GM04503 (cell line): ENCODE results near the gene RUNX2.

Source experiments
- DNase-seq: peaks from one replicate; pipeline ENCODE4 v3.0.0-alpha.2; 2012; ENCODE audit warnings: low read depth

RUNX2 gene

DNA sequence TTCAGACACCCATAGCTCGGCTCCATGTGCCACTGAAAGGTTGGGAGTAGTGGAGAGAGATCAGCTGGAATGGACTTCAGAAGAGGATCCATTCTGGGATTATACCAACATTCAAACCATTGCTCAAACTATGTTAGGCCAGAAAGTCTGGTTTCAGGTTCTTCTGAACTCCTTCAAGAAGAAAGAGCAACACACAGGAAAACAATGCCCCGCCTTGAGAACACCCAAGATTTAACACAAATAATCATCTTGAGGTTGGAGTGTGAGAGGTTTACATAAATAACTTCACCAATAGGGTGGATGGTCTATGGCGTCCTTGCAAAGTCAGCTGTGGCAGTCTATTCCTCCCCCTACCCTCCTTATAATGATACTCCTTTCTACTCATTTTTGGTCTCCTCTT, 261.2 kb downstream of the RUNX2 start:
- no peak for DNase-seq

GRCh38 chr6:45590226-45590625, 262.1 kb downstream of the RUNX2 start:
- peak; percentile 44 for DNase-seq

- DNase-seq, result no peak
Observed at GRCh38 chr6:45590696-45591184, 262.6 kb downstream of the RUNX2 start.

- no peak for DNase-seq
Observed at GRCh38 chr6:45591306-45591705, 263.2 kb downstream of the RUNX2 start.

DNA sequence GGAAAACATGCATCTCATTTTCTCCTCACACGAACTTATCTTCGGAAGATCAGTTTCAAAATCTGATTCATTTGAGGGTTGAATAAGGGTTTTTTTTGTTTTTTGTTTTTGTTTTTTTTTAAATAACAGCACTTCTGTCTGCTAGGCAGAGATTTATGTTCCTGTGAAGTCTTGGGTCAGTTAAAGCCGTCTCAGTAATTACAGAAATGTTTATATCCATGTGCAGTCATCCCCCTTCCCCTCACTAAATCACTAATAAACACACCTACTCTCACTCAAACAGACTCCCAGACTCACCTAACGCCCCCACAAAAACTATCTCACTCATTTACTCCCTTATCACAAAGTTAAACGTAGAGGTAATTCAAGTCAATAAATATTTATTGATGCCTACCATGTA, 263.8 kb downstream of the RUNX2 start:
- no peak for DNase-seq

- no peak for DNase-seq
Observed at GRCh38 chr6:45592991-45593390, 264.9 kb downstream of the RUNX2 start.

DNA sequence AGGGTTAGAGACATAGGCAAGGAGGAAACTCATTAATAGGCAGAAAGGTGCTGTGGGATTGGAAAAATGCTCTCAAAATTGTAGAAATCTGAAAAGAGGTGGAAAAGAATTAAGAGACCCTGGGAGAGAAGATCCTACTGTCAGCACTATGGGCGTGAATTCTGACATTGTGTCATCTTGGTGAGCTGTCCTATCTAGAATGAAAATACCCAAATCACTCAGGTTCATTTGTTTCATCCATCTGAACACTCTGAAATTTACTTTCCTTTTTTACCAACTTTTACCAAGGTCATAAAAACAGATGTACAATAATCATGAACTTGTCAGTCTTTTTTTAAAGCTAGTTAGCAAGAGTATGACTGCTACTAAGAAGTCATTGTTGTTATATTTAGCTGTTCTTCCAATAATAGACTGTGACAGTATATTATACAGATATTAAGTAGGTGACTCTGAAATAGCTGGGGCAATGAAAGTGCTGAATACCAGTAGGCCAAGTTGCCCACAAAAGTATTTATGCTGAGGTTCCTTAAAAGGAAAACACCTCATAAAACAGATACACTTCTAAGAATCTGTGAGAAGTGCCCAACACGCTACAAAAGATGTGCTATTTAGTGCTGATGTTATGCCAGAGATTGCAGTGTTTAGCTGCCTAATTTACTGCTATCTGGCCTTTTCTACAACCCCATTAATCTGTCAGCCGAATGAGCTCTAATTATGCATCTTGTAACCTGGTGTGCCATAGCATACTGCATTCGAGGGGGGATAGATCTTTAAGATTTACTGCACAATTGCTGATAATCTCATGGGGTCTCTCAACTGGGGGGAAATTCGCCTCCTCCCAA, 267.1 kb downstream of the RUNX2 start:
- no peak for DNase-seq

DNA sequence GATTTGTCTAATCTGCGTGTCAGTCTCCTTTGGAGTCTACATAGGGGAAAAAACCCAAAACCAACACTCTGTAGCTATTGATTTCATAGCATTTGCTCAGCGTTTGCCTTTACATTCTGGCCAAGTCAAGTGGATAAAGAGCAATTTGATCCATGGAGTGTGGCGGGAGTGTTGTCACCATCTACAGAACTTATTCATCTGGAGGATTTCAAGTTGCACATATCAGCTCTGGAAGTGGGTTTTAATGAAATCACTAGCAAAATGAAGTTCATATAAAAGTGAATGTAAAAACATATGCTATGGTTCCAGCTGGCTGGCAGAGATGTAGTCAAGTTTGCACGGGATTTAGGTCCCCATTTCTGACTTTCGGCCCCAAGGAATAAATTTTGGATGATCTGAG, 269.3 kb downstream of the RUNX2 start:
- DNase-seq, result no peak

GRCh38 chr6:45599053-45599452, 270.9 kb downstream of the RUNX2 start:
- DNase-seq, result no peak

DNA sequence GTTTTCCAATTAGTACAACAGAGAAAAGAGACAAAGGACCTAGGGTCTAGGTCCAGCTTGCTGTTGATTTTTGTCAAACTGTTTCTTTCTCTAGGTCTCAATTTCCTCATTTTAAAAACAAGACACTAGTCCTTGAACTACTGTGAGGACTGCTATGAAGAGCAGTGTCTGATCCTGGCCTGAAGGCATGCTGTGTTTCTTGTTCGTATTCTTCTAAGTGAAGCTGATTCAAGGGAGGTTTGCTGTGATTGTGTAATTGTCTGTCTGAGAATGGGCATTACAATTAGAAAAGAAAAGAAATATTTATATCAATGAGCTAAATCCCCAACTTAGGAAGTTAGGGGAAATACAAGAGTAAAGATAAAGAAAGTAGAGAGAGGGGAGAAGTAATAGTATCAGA, 277.8 kb downstream of the RUNX2 start:
- DNase-seq, result no peak

DNA sequence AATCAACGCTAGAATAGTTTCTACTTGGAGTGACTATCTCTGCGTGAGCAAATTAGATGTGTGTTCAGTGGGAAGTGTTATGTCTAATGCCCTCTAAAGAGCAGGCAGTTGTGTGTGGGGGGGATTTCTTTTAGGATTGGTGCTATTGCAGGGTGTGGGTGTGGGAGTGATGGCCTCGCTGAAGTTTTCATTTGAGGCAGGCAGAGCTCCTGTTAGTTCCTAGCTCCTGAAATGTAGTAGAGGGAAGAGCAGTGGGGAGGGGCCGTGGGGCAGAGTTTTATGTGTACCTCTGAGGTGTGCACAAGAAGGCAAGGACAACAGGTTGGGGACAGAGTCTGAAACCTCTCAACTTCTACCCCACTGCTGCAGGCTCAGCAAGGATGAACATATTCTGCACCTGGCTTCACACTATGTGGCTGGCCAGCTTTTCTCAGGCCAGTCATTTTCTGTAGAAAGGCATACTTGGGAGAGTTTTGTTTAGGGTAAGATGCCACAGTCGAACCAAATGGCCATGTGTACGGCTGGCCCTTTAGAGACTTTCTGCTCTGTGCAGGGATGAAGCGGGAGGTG, 278.8 kb downstream of the RUNX2 start:
- no peak for DNase-seq

DNA sequence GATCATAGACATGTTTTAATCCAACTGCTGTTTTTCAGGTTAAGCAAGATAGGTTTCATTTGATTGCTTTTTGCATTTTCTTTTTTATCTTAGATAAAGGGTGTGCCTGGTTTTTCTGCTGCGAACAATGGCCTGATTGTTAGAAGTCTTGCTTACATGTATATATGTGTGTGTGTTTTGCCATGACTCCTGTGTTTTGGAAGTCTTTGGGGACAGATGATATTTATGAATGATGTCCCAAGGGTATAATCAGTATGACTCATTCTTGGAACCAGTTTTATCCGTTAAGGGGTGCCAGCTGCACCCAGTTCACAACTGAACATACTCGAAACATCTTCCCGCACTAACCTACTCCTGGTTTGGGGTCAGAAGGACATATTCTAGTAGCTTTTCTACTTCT, 279.7 kb downstream of the RUNX2 start:
- DNase-seq, result no peak

DNA sequence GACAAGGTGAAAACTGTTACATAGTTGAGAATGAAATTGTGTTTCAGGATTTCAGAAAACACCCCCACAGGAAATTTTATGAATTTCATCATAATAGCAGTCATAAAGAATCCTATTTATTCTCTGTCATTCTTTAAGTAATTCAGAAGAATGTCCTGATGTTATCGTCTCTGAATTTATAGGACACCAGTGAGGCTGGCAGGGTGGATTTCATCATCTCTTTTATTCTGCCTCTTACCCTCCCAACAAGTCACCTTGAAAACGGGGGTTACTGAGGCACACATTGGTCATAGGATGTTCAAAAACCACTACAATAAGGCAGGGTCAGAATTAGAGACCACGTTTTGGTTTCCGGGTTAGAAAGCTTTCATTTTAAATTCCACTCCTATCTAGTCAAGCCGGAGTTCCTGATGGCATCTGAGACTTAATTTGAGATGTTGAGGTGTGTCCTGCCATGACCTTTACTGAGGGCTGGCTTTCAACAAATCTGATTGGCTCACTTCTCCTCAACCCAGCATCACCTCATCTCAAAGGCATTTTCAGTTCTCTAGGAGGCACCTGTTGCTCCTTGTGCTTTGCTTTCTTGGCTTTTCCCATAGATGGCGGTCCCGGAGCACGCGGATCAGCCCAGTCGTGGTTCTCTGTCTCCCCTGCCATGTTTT, 280.3 kb downstream of the RUNX2 start:
- no peak for DNase-seq

DNA sequence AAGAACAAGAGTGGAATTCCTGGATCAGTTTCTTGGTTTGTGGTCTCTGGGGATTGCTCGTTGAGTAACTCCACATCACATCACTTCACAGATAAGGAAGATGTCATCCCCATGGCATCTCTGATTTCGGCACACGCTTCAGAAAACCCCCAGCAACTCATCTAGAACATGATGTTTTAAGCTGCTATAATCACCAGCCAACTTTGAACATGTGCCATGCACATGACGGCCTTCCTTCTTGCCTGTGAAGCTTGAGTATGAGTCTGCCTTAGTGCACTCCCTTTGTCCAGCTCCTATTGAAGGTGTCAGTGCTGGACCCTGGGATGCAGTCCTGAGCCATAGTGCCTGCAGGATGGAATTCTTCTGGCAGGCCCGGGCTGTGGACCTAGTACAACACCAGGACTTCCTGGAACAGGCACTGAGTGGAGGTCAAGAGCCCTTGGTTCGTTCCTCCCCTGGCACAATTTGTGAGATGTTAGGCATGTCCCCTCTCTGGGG, 281.1 kb downstream of the RUNX2 start:
- DNase-seq, result peak; percentile 59

- no peak for DNase-seq
Observed at GRCh38 chr6:45610374-45610773, 282.2 kb downstream of the RUNX2 start.

GRCh38 chr6:45610832-45611231, 282.7 kb downstream of the RUNX2 start:
- DNase-seq, result no peak

GRCh38 chr6:45611491-45611890, 283.4 kb downstream of the RUNX2 start:
- no peak for DNase-seq

DNA sequence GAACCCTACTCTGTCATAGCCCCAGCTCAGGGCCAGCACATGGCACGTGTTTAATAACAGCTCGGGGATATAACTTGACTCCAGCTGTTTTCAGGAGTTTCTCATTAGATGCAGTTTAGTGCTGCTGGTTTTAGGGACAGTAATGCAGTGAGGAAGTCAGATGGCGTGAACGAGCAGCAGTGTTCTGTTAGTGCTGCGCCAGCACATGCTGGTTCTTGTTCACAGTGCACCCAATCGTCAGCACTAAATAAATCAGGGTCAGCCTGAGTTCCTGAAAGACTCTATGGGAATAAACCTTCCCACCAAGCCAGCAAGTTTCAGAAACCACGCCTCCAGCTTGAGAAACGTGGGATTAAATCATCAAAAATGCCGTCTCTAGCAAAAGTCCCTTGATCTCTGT, 285.5 kb downstream of the RUNX2 start:
- DNase-seq, result peak; percentile 70

- no peak for DNase-seq
Observed at GRCh38 chr6:45614488-45615285, 286.6 kb downstream of the RUNX2 start.

DNA sequence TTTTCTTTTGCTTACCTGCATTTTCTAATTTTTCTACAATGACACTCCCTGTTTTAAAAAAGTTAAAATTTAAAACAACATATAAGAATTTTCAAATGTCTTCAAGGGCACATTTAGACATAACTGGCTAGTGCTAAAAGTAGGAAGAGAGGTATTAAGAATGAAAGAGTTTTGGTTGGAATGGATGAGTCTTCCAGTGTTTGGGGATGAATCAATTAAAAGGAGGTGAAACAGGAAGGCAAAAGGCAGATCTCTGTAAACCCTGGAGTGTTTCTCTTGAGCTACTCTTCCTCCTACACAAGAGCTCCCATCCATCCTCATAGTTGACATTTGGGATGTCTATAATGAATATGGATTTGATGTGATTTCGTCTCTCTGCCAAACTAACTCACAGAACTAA, 288.1 kb downstream of the RUNX2 start:
- no peak for DNase-seq

DNA sequence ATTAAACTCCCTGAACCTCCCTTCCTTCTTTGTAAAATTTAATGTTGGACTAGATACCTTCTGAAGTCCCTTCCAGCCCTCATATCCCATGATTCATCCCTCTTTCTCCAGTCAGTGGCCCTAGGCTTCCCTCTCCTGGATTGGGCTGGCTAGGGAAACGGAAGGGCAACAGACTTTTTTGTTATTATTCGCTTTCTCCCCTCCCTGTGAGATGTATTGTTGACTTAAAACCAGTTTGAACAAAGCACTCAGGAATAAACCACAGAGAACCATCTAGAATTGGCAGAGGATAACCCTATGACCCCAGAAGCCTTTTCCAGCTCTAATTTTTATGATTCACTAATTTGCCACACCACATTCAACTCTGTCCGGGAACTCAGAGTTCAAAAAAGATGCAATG, 289.3 kb downstream of the RUNX2 start:
- no peak for DNase-seq

DNA sequence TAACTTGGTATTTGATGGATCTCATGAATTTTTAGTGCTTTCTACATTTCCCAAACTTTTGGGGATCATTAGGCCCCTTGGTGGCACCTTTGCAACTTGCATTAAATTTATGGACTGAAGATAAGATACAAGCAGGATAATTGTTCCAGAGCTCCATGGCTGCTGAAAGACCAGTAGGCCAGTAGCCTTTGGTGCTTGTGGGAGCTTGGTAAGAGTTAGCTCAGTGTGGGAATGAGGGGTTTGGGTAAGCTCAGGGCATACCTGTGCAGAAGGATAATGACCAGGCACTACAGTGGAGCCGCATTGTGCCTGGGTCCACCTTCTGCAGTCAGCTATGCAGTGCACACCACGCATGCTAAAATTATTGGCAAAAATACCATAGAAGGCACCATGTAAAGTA, 290.1 kb downstream of the RUNX2 start:
- DNase-seq, result no peak
